SHP77 treated with DMSO at 0.1 percent for 48 hours (cell line): ENCODE results near the gene MALT1.

Source experiments
- DNase-seq: peaks from one replicate; lab custom pipeline; 2025; lab: John Stamatoyannopoulos, UW

MALT1 gene

GRCh38 chr18:58690259-58690658 is 19.0 kb downstream of the MALT1 start:
- no peak for DNase-seq

- DNase-seq: no peak
These were observed 20.0 kb downstream of the MALT1 start for GRCh38 chr18:58691256-58691655.

DNA sequence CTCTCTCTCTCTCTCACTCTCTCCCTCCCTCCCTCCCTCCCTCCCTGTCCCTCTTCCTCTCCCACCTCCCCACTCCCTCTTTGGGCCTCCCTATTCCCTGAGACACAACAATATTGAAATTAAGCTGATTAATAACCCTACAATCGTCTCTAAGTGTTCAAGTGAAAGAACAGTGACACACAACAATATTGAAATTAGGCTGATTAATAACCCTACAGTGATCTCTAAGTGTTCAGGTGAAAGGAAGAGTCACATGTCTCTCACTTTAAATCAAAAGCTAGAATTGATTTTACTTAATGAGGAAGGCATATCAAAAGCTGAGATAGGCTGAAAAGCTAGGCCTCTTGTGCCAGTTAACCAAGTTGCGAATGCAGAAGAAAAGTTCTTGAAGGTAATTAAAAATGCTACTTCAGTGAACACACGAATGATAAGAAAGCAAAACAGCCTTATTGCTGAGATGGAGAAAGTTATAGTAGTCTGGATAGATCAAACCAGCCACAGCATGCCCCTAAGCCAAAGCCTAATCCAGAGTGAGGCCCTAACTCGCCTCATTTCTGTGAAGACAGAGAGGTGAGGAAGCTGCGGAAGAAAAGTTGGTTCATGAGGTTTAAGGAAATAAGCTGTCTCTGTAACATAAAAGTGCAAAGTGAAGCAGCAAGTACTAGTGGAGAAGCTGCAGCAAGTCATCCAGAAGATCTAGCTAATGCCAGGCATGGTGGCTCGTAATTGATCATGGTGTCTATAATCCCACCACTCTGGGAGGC is 21.3 kb downstream of the MALT1 start:
- DNase-seq: no peak

DNA sequence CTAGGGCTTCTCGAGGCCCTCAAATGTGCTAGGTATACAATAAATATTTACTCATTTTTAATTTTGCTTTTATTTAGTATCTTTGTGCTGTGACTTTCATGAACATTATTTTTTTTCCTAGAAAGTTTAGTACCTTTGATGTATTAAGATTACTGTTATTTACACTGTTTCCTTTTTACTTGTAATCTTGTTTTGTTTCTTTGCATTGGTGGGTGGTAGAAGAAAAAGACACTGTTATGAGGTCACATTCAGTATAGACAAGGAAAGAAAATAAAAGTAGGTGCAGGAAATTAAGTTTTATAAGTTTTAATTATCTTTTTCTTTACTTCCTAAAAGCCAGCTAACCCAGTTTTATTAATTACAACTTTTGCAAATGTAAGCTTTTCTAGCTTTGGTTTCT is 23.0 kb downstream of the MALT1 start:
- no peak for DNase-seq

DNA sequence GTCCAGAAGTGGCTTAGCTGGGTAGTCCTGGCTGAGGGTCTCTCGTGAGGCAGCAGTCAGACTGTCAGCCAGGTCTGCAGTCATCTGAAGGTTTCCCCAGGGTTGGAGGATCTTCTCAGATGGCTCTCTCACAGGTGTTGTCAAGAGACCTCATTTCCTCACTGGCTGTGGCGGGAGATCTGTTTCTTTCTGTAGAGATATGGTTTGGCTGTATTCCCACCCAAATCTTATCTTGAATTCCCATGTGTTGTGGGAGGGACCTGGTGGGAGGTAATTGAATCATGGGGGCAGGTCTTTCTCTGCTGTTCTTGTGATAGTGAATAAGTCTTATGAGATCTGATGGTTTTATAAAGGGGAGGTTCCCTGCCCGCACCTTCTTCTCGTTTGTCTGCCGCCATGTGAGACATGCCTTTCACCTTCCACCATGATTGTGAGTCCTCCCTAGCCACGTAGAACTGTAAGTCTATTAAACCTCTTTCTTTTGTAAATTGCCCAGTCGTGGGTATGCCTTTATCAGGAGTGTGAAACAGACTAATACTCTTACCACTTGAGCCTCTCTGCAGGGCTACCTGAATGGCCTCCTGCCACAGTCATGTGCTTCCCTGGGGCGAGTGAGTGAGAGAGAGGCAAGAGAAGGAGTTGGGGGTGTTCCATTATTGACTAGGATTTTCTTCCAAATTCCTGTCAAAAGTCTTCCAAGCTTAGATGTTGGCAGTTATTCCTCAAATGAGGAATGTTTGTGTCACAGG is 23.6 kb downstream of the MALT1 start:
- DNase-seq: no peak

GRCh38 chr18:58695772-58696171 is 24.5 kb downstream of the MALT1 start:
- DNase-seq: no peak

GRCh38 chr18:58697146-58697545 is 25.9 kb downstream of the MALT1 start:
- DNase-seq: no peak

GRCh38 chr18:58698701-58699193 is 27.5 kb downstream of the MALT1 start:
- no peak for DNase-seq

GRCh38 chr18:58699551-58699950 is 28.3 kb downstream of the MALT1 start:
- DNase-seq: no peak

DNA sequence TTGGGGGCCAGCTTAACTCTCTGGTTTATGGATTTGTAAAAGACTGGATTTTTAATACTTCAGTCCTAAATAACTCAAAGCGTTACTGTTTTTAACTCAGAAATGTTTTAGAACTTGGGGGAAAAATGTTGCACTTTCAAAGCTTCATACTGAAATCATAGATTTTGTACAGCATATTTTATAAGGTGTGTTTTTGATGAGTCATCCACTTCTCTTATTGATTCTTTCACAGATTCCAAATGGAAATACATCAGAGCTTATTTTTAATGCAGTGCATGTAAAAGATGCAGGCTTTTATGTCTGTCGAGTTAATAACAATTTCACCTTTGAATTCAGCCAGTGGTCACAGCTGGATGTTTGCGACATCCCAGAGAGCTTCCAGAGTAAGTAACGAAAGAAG is 28.9 kb downstream of the MALT1 start:
- DNase-seq: no peak

- DNase-seq: no peak
These were observed 41.7 kb downstream of the MALT1 start for GRCh38 chr18:58712930-58713329.

GRCh38 chr18:58714259-58714658 is 43.0 kb downstream of the MALT1 start:
- DNase-seq: no peak

DNA sequence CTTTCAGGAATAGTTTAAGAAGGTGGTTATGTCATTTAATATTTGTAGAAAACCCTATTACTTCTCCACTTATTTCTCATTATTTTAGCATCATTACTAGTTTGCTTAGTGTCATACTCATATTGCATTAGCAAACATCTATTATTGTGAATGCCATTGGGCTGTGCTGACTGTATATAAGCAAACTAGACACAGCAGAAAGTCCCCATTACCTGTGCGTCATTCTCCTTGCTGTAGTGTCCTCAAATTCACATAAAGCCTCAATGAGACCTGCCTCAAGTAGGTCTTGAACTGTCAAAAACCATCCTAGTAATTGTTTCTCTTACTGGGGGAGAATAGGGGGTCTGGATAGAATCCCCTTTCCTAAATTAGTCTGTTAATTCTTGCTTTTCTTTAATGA is 43.6 kb downstream of the MALT1 start:
- no peak for DNase-seq

- no peak for DNase-seq
These were observed 44.3 kb downstream of the MALT1 start for GRCh38 chr18:58715540-58715939.

- DNase-seq: no peak
These were observed 44.9 kb downstream of the MALT1 start for GRCh38 chr18:58716060-58716756.

- no peak for DNase-seq
These were observed 50.4 kb downstream of the MALT1 start for GRCh38 chr18:58721566-58722239.

GRCh38 chr18:58723810-58724602 is 52.7 kb downstream of the MALT1 start:
- DNase-seq: no peak

- DNase-seq: no peak
These were observed 55.4 kb downstream of the MALT1 start for GRCh38 chr18:58726671-58727070.

- no peak for DNase-seq
These were observed 56.7 kb downstream of the MALT1 start for GRCh38 chr18:58727776-58728500.

- DNase-seq: no peak
These were observed 57.5 kb downstream of the MALT1 start for GRCh38 chr18:58728719-58729118.

DNA sequence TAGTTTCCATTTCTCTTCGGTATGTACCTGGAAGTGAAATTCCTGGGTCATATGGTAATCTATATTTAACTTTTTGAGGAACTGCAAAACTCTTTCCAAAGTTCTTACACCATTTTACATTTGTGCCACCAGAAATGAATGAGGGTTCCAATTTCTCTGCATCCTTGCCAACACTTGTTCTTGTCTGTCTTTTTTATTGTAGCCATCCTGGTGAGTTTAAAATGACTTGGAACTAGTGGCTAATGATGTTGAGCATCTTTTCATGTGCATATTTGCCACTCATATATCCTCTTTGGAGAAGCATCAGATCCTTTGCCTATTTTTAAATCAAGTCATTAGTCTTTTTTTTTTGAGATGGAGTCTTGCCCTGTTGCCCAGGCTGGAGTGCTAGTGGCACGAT is 59.4 kb downstream of the MALT1 start:
- DNase-seq: no peak
